Neural crest cell (in vitro differentiated cells): ENCODE results near the gene MEPE. TPM values are rescaled to one million over a fixed set of nuclear protein-coding genes. Genes with fewer than 3 reads are reported as not detected.

Experiments used
- DNase-seq: peaks from one replicate; pipeline ENCODE4 v3.0.0; 2021; ENCODE audit warnings: low read depth, mixed read lengths, low spot score
- H3K27ac Mint-ChIP-seq: one replicate; pipeline ENCODE4 v1.8.0; 2021; ENCODE audit warnings: mild to moderate bottlenecking, mixed read lengths; ENCODE audit not compliant: unreplicated experiment
- H3K27me3 Mint-ChIP-seq: 2 replicates; pipeline ENCODE4 v1.8.0; 2021; ENCODE audit warnings: low read depth, mild to moderate bottlenecking, mixed read lengths
- H3K36me3 Mint-ChIP-seq: 2 replicates; pipeline ENCODE4 v1.8.0; 2021; ENCODE audit warnings: low read depth, mild to moderate bottlenecking, mixed read lengths
- H3K4me1 Mint-ChIP-seq: 2 replicates; pipeline ENCODE4 v1.8.0; 2021; ENCODE audit warnings: mixed read lengths
- H3K4me3 Mint-ChIP-seq: one replicate; pipeline ENCODE4 v1.8.0; 2021; ENCODE audit warnings: mild to moderate bottlenecking, mixed read lengths
- H3K9me3 Mint-ChIP-seq: 2 replicates; pipeline ENCODE4 v1.8.0; 2021; ENCODE audit warnings: mixed read lengths
- total RNA-seq: library from RNA; stranded (reverse); gene quantifications from 2 replicates; pipeline ENCODE4 v1.2.1, GENCODE V29; 2021
- TF ChIP-seq, protein P1 (sequence below): fragments of 200-600 bp; sonication (generic); conservative IDR thresholded peaks from 2 replicates; pipeline ENCODE4 v1.5.0; 2021; ENCODE audit warnings: antibody characterized with exemption, mild to moderate bottlenecking

Gene MEPE
- total RNA-seq, 1 donor from 2014 or later = not detected

GRCh38 chr4:87835197-87835596 lies 2.4 kb downstream of the MEPE start:
- Mint-ChIP-seq H3K27me3 (no peaks in the 10 kb centered on the region), H3K9me3 (peaks cover 2% of the 10 kb centered on the region), H3K4me1 (peaks cover 20% of the 10 kb centered on the region), H3K4me3 (no peak overlapping the region), H3K36me3 (no peaks in the 10 kb centered on the region), H3K27ac (peak overlapping the region; percentile 38)
- no peak for DNase-seq
- TF ChIP-seq, protein P1, sequence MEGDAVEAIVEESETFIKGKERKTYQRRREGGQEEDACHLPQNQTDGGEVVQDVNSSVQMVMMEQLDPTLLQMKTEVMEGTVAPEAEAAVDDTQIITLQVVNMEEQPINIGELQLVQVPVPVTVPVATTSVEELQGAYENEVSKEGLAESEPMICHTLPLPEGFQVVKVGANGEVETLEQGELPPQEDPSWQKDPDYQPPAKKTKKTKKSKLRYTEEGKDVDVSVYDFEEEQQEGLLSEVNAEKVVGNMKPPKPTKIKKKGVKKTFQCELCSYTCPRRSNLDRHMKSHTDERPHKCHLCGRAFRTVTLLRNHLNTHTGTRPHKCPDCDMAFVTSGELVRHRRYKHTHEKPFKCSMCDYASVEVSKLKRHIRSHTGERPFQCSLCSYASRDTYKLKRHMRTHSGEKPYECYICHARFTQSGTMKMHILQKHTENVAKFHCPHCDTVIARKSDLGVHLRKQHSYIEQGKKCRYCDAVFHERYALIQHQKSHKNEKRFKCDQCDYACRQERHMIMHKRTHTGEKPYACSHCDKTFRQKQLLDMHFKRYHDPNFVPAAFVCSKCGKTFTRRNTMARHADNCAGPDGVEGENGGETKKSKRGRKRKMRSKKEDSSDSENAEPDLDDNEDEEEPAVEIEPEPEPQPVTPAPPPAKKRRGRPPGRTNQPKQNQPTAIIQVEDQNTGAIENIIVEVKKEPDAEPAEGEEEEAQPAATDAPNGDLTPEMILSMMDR = no peak

- H3K27ac Mint-ChIP-seq = no peak overlapping the region
- DNase-seq = no peak
- no peaks in the 10 kb centered on the region for H3K9me3 Mint-ChIP-seq
- no peaks in the 10 kb centered on the region for H3K27me3 Mint-ChIP-seq
- H3K4me1 Mint-ChIP-seq = peaks cover 25% of the 10 kb centered on the region
- H3K4me3 Mint-ChIP-seq = no peak overlapping the region
- H3K36me3 Mint-ChIP-seq = no peaks in the 10 kb centered on the region
- TF ChIP-seq, protein P1 = no peak
Measured at GRCh38 chr4:87835743-87836142, 3.0 kb downstream of the MEPE start.

DNA sequence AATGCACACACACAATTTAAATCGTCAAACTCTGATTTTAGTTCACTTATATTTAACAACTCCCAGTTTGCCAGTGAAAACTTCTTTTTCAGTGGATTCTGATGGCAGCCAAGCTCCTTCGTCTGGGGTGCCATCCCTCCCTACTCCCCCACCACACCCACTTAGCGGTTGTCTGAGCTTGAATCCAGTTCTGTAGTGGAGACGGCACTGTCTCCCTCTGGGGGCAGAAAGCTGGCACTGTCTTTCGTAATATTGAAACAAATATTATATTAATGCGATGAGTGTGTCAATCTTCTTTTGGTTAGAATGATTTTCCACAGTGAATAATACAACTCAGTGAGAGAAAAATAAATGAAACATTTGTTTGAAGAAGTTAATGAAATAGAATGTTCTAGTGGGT lies 5.4 kb downstream of the MEPE start:
- no peaks in the 10 kb centered on the region for H3K27me3 Mint-ChIP-seq
- peaks cover 31% of the 10 kb centered on the region for H3K4me1 Mint-ChIP-seq
- H3K27ac Mint-ChIP-seq = no peak overlapping the region
- H3K9me3 Mint-ChIP-seq = no peaks in the 10 kb centered on the region
- TF ChIP-seq, protein P1 = peak; percentile 49
- no peak for DNase-seq
- no peaks in the 10 kb centered on the region for H3K36me3 Mint-ChIP-seq
- no peak overlapping the region for H3K4me3 Mint-ChIP-seq

- H3K4me1 Mint-ChIP-seq = peaks cover 31% of the 10 kb centered on the region
- no peaks in the 10 kb centered on the region for H3K36me3 Mint-ChIP-seq
- no peak for DNase-seq
- TF ChIP-seq, protein P1 = peak; percentile 81
- no peaks in the 10 kb centered on the region for H3K9me3 Mint-ChIP-seq
- no peak overlapping the region for H3K27ac Mint-ChIP-seq
- H3K4me3 Mint-ChIP-seq = no peak overlapping the region
- H3K27me3 Mint-ChIP-seq = no peaks in the 10 kb centered on the region
Measured at GRCh38 chr4:87838890-87839591, 6.3 kb downstream of the MEPE start.

- no peak overlapping the region for H3K4me3 Mint-ChIP-seq
Measured at GRCh38 chr4:87839592-87839946, 6.8 kb downstream of the MEPE start.

More at GRCh38 chr4:87839592-87839946, 6.8 kb downstream of the MEPE start:
- H3K36me3 Mint-ChIP-seq = no peaks in the 10 kb centered on the region
- no peaks in the 10 kb centered on the region for H3K9me3 Mint-ChIP-seq
- H3K27me3 Mint-ChIP-seq = no peaks in the 10 kb centered on the region
- peaks cover 31% of the 10 kb centered on the region for H3K4me1 Mint-ChIP-seq
- DNase-seq = no peak
- TF ChIP-seq, protein P1 = peak; percentile 39
- no peak overlapping the region for H3K27ac Mint-ChIP-seq
